Measurements from ENCODE around the gene IFITM5.
"Not testable (repeated sequence)": the region's sequence is repeated elsewhere in the genome, so short reads cannot be mapped to it uniquely, and the experiment has no call there.

DNA sequence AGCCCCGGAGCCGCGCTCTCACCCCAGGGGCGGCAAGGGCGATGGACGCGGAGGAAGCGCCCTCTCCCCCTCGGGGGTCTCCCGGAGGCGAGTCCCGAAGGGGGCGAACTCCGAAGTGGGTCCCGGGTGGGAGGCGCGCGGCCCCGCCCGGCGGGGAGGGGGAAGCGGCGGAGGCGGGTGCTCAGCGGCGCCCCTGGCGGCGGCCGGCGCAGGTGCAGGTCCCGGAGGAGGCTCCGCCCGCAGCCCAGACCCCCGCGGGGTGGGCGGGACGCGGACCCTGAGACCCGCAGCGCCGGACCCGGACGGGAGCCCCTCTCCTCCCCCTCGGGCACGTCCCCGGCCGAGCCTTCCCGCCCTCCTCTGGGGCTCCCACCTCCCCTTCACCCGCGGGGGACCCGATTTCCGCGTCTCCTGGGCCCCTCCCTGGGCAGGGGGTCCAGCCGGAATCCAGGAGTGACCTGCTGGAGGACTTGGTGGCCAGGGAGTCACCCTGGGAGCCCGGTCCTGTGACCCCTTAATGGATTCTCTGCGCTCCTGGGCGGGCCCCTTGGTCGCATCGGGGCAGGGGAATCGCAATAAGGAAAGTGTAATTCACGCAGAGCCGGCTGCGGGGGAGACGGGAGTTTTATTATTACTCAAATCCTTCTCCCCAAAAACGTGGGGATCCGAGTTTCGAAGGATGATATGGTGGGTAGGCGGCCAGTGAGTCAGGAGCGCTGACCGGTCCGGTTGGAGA, 11.9 kb upstream of the IFITM5 start:
- TF ChIP-seq, protein P1, sequence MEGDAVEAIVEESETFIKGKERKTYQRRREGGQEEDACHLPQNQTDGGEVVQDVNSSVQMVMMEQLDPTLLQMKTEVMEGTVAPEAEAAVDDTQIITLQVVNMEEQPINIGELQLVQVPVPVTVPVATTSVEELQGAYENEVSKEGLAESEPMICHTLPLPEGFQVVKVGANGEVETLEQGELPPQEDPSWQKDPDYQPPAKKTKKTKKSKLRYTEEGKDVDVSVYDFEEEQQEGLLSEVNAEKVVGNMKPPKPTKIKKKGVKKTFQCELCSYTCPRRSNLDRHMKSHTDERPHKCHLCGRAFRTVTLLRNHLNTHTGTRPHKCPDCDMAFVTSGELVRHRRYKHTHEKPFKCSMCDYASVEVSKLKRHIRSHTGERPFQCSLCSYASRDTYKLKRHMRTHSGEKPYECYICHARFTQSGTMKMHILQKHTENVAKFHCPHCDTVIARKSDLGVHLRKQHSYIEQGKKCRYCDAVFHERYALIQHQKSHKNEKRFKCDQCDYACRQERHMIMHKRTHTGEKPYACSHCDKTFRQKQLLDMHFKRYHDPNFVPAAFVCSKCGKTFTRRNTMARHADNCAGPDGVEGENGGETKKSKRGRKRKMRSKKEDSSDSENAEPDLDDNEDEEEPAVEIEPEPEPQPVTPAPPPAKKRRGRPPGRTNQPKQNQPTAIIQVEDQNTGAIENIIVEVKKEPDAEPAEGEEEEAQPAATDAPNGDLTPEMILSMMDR (IDR thresholded peaks at IDR 0.05; ENCODE audit: poor library complexity), result not testable (repeated sequence)
- TF ChIP-seq EZH2 (IDR thresholded peaks at IDR 0.05; ENCODE audit: borderline replicate concordance), result not testable (repeated sequence)
